ENCODE measurements around the gene CXCL3.

Gene CXCL3

DNA sequence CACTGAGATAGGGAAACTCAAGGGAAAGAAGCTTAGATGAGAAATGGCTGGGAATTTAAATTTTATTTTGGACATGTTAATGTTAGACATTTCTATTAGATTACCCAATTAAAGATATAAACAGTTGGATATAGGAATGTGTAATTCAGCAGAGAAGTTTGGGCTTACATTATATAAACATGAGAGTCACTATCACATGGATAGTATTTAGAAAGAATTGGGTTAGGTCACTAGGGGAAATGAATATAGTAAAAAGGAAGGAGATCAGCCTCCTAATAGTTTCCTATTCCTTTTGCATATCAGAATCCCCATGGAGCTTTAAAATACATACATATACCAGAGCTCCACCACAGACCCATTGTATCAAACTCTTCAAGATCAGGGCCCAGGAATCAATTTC lies 20.4 kb downstream of the CXCL3 start:
- no peak overlapping the region for H3K4me3 ChIP-seq (replicated peaks; ENCODE audit: insufficient read depth, low read length)
- no peaks in the 10 kb centered on the region for H3K27me3 ChIP-seq (ENCODE audit: insufficient read depth, poor library complexity, severe bottlenecking)
- H3K27ac ChIP-seq (replicated peaks): no peak overlapping the region
- TF ChIP-seq GABPA (IDR thresholded peaks at IDR 0.05; ENCODE audit: low read depth): no peak
- TF ChIP-seq SPI1 (IDR thresholded peaks at IDR 0.05; ENCODE audit: borderline replicate concordance, low read depth): no peak
- DNase-seq (ENCODE audit: low read depth in 1 of 2, low spot score in 1 of 2): no peak

DNA sequence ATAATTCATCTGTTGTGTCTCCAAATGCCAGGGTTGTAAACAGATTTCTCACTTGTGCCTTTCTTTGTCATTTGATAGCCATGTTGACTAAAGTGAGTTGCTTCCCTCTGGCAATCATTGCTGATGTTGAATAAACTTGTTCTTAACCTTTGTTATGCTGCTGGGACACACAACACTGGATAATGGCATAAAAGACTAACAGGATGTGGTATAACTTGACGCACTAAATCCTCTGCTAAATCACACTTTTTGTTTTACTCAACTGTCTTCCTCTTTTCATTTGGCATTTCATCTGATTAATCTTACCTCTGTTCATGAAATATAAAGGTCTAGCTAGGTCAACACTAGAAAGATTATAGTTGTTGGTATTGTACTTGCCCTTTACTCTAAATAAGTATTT lies 22.4 kb downstream of the CXCL3 start:
- no peaks in the 10 kb centered on the region for H3K27me3 ChIP-seq (ENCODE audit: insufficient read depth, poor library complexity, severe bottlenecking)
- H3K4me3 ChIP-seq (replicated peaks; ENCODE audit: insufficient read depth, low read length): no peak overlapping the region
- TF ChIP-seq POLR2AphosphoS5 (IDR thresholded peaks at IDR 0.05; ENCODE audit: low read depth) (no peak), SPI1 (IDR thresholded peaks at IDR 0.05; ENCODE audit: borderline replicate concordance, low read depth) (no peak; the same call in 1 of the 2 replicates), GABPA (IDR thresholded peaks at IDR 0.05; ENCODE audit: low read depth) (no peak)
- TF ChIP-seq, protein P1, sequence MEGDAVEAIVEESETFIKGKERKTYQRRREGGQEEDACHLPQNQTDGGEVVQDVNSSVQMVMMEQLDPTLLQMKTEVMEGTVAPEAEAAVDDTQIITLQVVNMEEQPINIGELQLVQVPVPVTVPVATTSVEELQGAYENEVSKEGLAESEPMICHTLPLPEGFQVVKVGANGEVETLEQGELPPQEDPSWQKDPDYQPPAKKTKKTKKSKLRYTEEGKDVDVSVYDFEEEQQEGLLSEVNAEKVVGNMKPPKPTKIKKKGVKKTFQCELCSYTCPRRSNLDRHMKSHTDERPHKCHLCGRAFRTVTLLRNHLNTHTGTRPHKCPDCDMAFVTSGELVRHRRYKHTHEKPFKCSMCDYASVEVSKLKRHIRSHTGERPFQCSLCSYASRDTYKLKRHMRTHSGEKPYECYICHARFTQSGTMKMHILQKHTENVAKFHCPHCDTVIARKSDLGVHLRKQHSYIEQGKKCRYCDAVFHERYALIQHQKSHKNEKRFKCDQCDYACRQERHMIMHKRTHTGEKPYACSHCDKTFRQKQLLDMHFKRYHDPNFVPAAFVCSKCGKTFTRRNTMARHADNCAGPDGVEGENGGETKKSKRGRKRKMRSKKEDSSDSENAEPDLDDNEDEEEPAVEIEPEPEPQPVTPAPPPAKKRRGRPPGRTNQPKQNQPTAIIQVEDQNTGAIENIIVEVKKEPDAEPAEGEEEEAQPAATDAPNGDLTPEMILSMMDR (IDR thresholded peaks at IDR 0.05; ENCODE audit: insufficient read depth, low read length): no peak
- TF ChIP-seq, protein P2, sequence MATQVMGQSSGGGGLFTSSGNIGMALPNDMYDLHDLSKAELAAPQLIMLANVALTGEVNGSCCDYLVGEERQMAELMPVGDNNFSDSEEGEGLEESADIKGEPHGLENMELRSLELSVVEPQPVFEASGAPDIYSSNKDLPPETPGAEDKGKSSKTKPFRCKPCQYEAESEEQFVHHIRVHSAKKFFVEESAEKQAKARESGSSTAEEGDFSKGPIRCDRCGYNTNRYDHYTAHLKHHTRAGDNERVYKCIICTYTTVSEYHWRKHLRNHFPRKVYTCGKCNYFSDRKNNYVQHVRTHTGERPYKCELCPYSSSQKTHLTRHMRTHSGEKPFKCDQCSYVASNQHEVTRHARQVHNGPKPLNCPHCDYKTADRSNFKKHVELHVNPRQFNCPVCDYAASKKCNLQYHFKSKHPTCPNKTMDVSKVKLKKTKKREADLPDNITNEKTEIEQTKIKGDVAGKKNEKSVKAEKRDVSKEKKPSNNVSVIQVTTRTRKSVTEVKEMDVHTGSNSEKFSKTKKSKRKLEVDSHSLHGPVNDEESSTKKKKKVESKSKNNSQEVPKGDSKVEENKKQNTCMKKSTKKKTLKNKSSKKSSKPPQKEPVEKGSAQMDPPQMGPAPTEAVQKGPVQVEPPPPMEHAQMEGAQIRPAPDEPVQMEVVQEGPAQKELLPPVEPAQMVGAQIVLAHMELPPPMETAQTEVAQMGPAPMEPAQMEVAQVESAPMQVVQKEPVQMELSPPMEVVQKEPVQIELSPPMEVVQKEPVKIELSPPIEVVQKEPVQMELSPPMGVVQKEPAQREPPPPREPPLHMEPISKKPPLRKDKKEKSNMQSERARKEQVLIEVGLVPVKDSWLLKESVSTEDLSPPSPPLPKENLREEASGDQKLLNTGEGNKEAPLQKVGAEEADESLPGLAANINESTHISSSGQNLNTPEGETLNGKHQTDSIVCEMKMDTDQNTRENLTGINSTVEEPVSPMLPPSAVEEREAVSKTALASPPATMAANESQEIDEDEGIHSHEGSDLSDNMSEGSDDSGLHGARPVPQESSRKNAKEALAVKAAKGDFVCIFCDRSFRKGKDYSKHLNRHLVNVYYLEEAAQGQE (IDR thresholded peaks at IDR 0.05; ENCODE audit: insufficient replicate concordance, low read depth): no peak
- H3K27ac ChIP-seq (replicated peaks): no peak overlapping the region
- no peak for DNase-seq (ENCODE audit: low read depth in 1 of 2, low spot score in 1 of 2)

DNA sequence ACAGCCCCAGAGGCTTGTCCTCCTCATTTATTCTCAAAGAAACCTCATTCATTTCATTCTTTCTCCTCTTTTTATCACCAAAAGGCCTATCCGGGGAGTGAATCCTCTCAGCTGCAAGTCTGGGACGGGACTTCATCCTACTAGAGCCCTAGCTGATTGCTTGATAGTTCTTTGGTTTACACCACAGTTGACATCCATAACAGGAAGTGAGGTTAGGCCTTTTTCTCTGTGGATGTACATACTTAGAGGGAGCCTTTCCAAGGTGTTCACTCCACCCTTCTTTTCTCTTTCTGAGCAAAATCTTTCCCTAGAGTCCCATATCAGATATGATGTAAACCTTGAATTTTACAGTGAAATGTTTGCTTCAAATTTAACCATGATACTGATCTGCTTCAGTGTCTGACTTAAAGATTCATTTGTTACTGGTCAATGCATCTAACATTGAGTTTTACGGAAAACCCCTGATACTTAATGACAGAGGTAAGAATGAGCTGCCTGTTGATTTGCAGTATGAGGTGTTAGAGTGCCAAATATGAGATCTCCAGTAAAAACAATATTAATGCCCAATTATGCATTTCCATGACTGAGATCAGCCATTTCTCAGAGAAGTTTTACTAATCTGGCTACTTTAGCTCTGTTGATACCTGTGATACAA lies 23.2 kb downstream of the CXCL3 start:
- Histone ChIP-seq H3K27ac (replicated peaks) (no peak overlapping the region), H3K4me3 (replicated peaks; ENCODE audit: insufficient read depth, low read length) (no peak overlapping the region), H3K27me3 (ENCODE audit: insufficient read depth, poor library complexity, severe bottlenecking) (no peaks in the 10 kb centered on the region)
- no peak for TF ChIP-seq SPI1 (IDR thresholded peaks at IDR 0.05; ENCODE audit: borderline replicate concordance, low read depth)
- no peak for TF ChIP-seq GABPA (IDR thresholded peaks at IDR 0.05; ENCODE audit: low read depth)
- no peak for DNase-seq (ENCODE audit: low read depth in 1 of 2, low spot score in 1 of 2)

DNA sequence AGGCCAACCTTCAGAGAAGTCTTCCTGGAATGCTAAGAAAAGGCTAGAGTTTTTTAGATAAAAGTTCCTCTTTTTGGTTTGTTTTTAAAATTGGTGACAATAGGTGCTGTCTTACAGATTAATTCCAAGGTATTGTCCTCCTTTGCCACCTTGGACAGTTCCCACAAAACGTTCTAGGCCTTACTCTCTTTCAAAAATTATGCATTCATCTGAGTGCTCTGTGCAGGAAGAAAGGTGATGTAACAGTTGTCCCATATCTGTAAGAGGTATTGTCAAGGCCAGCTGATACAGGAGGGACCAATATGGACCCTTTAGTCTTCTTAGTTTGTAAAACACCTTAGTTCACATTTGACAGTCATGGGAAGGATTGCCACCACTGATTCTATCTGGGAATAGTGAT lies 24.2 kb downstream of the CXCL3 start:
- Histone ChIP-seq H3K27ac (replicated peaks) (no peak overlapping the region), H3K27me3 (ENCODE audit: insufficient read depth, poor library complexity, severe bottlenecking) (no peaks in the 10 kb centered on the region), H3K4me3 (replicated peaks; ENCODE audit: insufficient read depth, low read length) (no peak overlapping the region)
- no peak for DNase-seq (ENCODE audit: low read depth in 1 of 2, low spot score in 1 of 2)
- TF ChIP-seq, protein P2 (IDR thresholded peaks at IDR 0.05; ENCODE audit: insufficient replicate concordance, low read depth): peak; percentile 90
- TF ChIP-seq SPI1 (IDR thresholded peaks at IDR 0.05; ENCODE audit: borderline replicate concordance, low read depth): no peak

DNA sequence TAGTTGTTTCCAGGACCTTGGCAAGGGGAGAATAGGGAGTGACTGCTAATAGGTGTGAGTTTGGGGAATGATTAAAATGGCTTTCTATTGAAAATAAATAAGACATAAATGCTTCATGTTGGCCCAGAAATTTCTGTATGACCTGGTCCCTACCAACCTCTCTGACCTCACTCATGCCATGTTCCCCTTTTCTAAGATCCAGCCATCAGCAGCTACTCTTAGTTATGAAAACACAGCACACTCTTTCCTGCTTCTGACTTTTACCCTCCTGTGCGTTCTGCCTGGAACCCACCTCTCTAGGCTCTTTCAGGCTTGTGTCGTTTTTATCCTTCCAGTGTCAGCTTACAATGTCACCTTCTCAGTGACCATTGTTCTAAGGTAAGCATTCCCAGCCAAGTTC lies 25.2 kb downstream of the CXCL3 start:
- Histone ChIP-seq H3K4me3 (replicated peaks; ENCODE audit: insufficient read depth, low read length) (no peak overlapping the region), H3K27me3 (ENCODE audit: insufficient read depth, poor library complexity, severe bottlenecking) (no peaks in the 10 kb centered on the region), H3K27ac (replicated peaks) (no peak overlapping the region)
- TF ChIP-seq SPI1 (IDR thresholded peaks at IDR 0.05; ENCODE audit: borderline replicate concordance, low read depth) (no peak), GABPA (IDR thresholded peaks at IDR 0.05; ENCODE audit: low read depth) (no peak), POLR2AphosphoS5 (IDR thresholded peaks at IDR 0.05; ENCODE audit: low read depth) (no peak)
- TF ChIP-seq, protein P2 (IDR thresholded peaks at IDR 0.05; ENCODE audit: insufficient replicate concordance, low read depth): no peak
- TF ChIP-seq, protein P1 (IDR thresholded peaks at IDR 0.05; ENCODE audit: insufficient read depth, low read length): no peak
- no peak for DNase-seq (ENCODE audit: low read depth in 1 of 2, low spot score in 1 of 2)
